ENCODE results near the gene RECK.

DNA sequence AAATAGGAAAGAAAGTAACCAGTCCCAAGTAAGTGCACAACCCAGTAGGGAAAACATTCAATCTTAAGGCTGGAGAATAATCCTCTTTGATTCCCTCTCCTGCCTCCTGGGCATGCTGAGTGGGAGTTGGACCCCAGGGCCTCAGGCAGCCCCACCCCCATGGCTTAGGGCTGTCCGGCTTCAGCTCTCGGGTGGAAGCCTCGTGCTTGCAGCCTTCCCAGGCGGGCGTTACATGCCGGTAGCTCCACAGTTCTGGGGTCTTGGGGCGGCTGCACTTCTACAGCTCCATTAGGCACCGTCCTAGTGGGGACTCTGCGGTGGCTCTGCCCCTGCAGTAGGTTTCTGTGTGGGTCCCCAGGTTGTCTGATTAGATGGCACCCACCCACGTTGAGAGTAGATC, 109.9 kb downstream of the RECK start:
- TF ChIP-seq CTCF (conservative IDR thresholded peaks at IDR 0.05) (no peak), ZFX (IDR thresholded peaks at IDR 0.05) (no peak)
